Kidney (tissue), 14 donors: Measurements from ENCODE around the gene PROKR1. TPM values are rescaled to one million over a fixed set of nuclear protein-coding genes. Genes with fewer than 3 reads are reported as not detected.

Experiments
- DNase-seq, 5 donors: peaks; one replicate each; pipeline ENCODE4 v3.0.0-alpha.2; 2013 to 2020
- FAIRE-seq: peaks from 2 replicates; lab custom pipeline; 2012; peaks lifted over from hg19 to GRCh38; lab: Jason Lieb, UNC
- H3K27ac ChIP-seq, 2 donors: one replicate each; pipeline ENCODE4 v1.7.0; 2013; ENCODE audit warnings: low read depth in 2 of 2, low read length in 2 of 2, inconsistent platforms in 1 of 2
- H3K27me3 ChIP-seq: one replicate; pipeline ENCODE4 v1.7.1; 2013; ENCODE audit warnings: low read length, inconsistent platforms; ENCODE audit not compliant: control insufficient read depth, insufficient read depth
- H3K36me3 ChIP-seq, 3 donors: one replicate each; pipeline versions ENCODE4 v1.7.0 to v1.7.1; 2013; ENCODE audit warnings: low read length in 3 of 3, control low read depth in 1 of 3, inconsistent platforms in 1 of 3; ENCODE audit not compliant: insufficient read depth in 3 of 3, control insufficient read depth in 2 of 3
- H3K4me1 ChIP-seq, 3 donors: one replicate each; pipeline versions ENCODE4 v1.7.0 to v1.7.1; 2013; ENCODE audit warnings: low read length in 3 of 3, inconsistent platforms in 1 of 3, low read depth in 1 of 3; ENCODE audit not compliant: control insufficient read depth in 2 of 3, insufficient read depth in 2 of 3
- H3K4me3 ChIP-seq, 3 donors: one replicate each; pipeline versions ENCODE4 v1.7.0 to v1.8.1; 2013; ENCODE audit warnings: low read length in 3 of 3, control low read depth in 1 of 3, inconsistent platforms in 1 of 3
- H3K9ac ChIP-seq, 3 donors: one replicate each; pipeline versions ENCODE4 v1.7.0 to v1.7.1; 2013; ENCODE audit warnings: low read length in 3 of 3, control low read depth in 1 of 3, inconsistent platforms in 1 of 3
- H3K9me3 ChIP-seq, 3 donors: one replicate each; pipeline versions ENCODE4 v1.7.0 to v1.7.1; 2013; ENCODE audit warnings: low read length in 3 of 3, control low read depth in 1 of 3, inconsistent platforms in 1 of 3; ENCODE audit not compliant: control insufficient read depth in 2 of 3, insufficient read depth in 1 of 3
- intact Hi-C: fragments of 100-400 bp; cut with DNase I; formaldehyde crosslinking; loops from one replicate; pipeline ENCODE4 v1.11.1; 2022
- polyA plus RNA-seq: library from polyadenylated mRNA; stranded (reverse); fragments of 350-450 nt; fragmentation: Illumina TruSeq; extraction: RNeasy Lipid Tissue Mini Kit (QIAGEN cat#74804); gene quantifications from one replicate; pipeline ENCODE4 v1.2.3, GENCODE V29; 2014; ENCODE audit warnings: low read depth, low replicate concordance; ENCODE audit not compliant: insufficient read depth
- total RNA-seq: library from RNA; stranded (reverse); fragmentation: NEBNext Ultra II Directional; extraction: Animal tissue kit (Norgen Biotek cat#: 25700); gene quantifications from one replicate; pipeline ENCODE4 v1.2.1, GENCODE V29; 2021
- TF ChIP-seq, protein P1 (sequence below): IDR thresholded peaks from 3 replicates; pipeline ENCODE4 v1.5.1; 2012; ENCODE audit warnings: mild to moderate bottlenecking, moderate library complexity, borderline replicate concordance; ENCODE audit not compliant: insufficient read depth; ENCODE audit errors: extremely low read depth
- donor health status: control.
- donor health status: control.
- donor health status: control.
- donor health status: control.
- donor health status: control.
- donor health status: DM: yes; HTN: yes; CAD: no.
- donor health status: Normal renal cell carcinoma (clear cell type).

The PROKR1 gene
- total and polyA plus RNA-seq, 2 donors from 2014 or later = not detected

DNA sequence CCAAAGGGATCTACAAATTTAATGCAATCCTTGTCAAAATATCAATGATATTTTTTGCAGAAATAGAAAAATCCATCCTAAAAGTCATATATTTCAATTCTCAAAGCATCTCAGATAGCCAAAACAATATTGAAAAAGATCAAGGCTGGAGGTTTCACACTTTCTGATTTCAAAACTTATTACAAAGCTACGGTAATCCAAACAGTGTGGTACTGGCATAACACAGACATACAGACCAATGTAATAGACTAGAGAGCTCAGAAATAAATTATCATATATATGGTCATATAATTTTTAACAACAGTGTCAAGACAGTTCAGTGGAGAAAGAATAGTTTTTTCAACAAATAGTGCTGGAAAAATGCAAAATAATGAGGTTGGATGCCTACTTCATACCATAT, 40.3 kb upstream of the PROKR1 start:
- no peaks in the 10 kb centered on the region for H3K4me1 ChIP-seq
- intact Hi-C loops = no loop called here
- H3K9ac ChIP-seq = no peak overlapping the region
- TF ChIP-seq, protein P1, sequence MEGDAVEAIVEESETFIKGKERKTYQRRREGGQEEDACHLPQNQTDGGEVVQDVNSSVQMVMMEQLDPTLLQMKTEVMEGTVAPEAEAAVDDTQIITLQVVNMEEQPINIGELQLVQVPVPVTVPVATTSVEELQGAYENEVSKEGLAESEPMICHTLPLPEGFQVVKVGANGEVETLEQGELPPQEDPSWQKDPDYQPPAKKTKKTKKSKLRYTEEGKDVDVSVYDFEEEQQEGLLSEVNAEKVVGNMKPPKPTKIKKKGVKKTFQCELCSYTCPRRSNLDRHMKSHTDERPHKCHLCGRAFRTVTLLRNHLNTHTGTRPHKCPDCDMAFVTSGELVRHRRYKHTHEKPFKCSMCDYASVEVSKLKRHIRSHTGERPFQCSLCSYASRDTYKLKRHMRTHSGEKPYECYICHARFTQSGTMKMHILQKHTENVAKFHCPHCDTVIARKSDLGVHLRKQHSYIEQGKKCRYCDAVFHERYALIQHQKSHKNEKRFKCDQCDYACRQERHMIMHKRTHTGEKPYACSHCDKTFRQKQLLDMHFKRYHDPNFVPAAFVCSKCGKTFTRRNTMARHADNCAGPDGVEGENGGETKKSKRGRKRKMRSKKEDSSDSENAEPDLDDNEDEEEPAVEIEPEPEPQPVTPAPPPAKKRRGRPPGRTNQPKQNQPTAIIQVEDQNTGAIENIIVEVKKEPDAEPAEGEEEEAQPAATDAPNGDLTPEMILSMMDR = no peak
- H3K4me3 ChIP-seq = no peak overlapping the region
- DNase-seq = no peak
- H3K9me3 ChIP-seq = peaks cover 0 to 11% (median 0%) of the 10 kb centered on the region in 3 donors
- no peaks in the 10 kb centered on the region for H3K27me3 ChIP-seq
- H3K36me3 ChIP-seq = no peaks in the 10 kb centered on the region
- H3K27ac ChIP-seq = no peak overlapping the region
- FAIRE-seq = no peak

DNA sequence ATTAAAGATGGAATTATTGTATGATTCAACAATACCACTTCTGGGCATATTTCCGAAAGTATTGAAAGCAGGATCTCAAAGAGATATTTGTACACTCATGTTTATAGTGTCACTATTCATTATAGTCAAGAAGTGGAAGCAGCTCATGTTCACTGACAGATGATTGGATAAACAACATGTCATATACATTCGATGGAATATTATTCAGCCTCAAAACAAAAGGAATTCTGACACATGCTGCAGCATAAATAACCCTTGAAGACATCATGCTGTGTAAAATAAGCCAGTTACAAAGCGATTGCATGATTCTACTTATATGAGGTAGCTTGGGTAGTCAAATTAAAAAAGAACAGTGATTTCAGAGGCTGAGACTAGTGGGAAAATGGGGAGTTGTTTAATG, 39.3 kb upstream of the PROKR1 start:
- Histone ChIP-seq H3K4me1 (no peaks in the 10 kb centered on the region), H3K27me3 (no peaks in the 10 kb centered on the region), H3K4me3 (no peak overlapping the region), H3K36me3 (no peaks in the 10 kb centered on the region), H3K9ac (no peak overlapping the region), H3K9me3 (peaks cover 0 to 11% (median 0%) of the 10 kb centered on the region in 3 donors), H3K27ac (no peak overlapping the region)
- FAIRE-seq (no peak), DNase-seq (no peak)
- intact Hi-C loops = no loop called here
- TF ChIP-seq, protein P1 = no peak

DNA sequence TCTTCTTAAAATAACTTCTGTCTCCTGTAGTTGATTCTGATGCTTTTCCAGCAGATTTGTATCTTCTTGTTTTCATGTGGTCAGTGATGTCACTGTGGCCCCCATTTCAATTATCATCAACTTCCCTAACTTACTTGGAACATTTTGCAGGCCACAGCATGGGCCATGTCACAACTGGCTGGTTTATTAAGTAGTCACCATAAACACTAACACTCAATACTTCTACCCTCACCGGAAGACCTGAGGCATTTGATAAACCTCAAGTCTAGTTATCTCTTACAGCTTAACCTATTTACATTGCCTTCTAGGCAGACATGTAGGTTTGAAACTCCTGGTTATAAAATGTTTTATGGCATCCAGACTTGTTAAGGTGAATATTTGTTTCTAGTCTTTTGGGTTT, 37.4 kb upstream of the PROKR1 start:
- Histone ChIP-seq H3K4me3 (no peak overlapping the region), H3K4me1 (no peaks in the 10 kb centered on the region), H3K9ac (no peak overlapping the region), H3K36me3 (no peaks in the 10 kb centered on the region), H3K27me3 (no peaks in the 10 kb centered on the region), H3K27ac (no peak overlapping the region), H3K9me3 (peaks cover 0 to 14% (median 0%) of the 10 kb centered on the region in 3 donors)
- FAIRE-seq (no peak), DNase-seq (no peak)
- TF ChIP-seq, protein P1 = no peak
- intact Hi-C loops = no loop called here

DNA sequence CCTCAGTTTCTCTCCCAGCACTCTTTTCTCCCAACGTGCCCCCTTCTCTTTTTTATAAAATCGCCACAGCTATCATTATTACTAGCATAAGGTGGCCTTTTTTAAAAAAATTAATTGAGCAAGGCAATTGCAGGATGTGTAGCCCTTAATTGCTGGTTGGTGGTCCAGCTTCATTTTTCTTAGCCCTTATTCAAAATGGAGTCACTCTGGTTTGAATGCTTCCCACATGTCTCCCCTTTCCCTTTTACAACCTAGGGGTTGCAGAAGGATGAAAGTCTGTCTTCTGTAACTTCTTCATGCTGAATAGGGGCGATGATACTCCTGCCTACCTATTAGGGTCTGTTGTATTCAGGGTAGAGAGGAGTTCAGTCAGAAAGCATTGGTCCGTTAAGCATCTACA, 36.6 kb upstream of the PROKR1 start:
- Histone ChIP-seq H3K4me1 (no peaks in the 10 kb centered on the region), H3K27me3 (no peaks in the 10 kb centered on the region), H3K9ac (no peak overlapping the region), H3K4me3 (no peak overlapping the region), H3K27ac (no peak overlapping the region), H3K9me3 (peaks cover 0 to 14% (median 0%) of the 10 kb centered on the region in 3 donors), H3K36me3 (no peaks in the 10 kb centered on the region)
- TF ChIP-seq, protein P1 = no peak
- FAIRE-seq = no peak
- intact Hi-C loops = no loop called here
- no peak for DNase-seq
